GM23338 (cell line): ENCODE results near the gene SLC9A3.

Experiments
- CREB1 ChIP-seq: fragments of 250-450 bp; sonication (Bioruptor Pico); IDR thresholded peaks from 2 replicates; pipeline ENCODE4 v1.5.0; 2020; ENCODE audit warnings: low read depth, mild to moderate bottlenecking, moderate library complexity
- EZH2 ChIP-seq: fragments of 200-600 bp; sonication (generic); IDR thresholded peaks from one replicate; pipeline ENCODE4 v1.8.0; 2017; ENCODE audit warnings: antibody characterized with exemption, mild to moderate bottlenecking, low read depth; ENCODE audit not compliant: unreplicated experiment
- EZH2phosphoT487 ChIP-seq: fragments of 200-600 bp; sonication (generic); IDR thresholded peaks from one replicate; pipeline ENCODE4 v1.8.1; 2018; ENCODE audit warnings: antibody characterized with exemption; ENCODE audit not compliant: unreplicated experiment
- JUNB ChIP-seq: IDR thresholded peaks from one replicate; pipeline ENCODE4 v1.6.1; 2016; ENCODE audit warnings: antibody characterized with exemption; ENCODE audit not compliant: unreplicated experiment
- POLR2AphosphoS5 ChIP-seq: IDR thresholded peaks from 2 replicates; pipeline ENCODE4 v1.6.1; 2016; ENCODE audit warnings: antibody characterized with exemption, low read depth
- STAT1 ChIP-seq: IDR thresholded peaks from one replicate; pipeline ENCODE4 v1.6.1; 2016; ENCODE audit warnings: antibody characterized with exemption; ENCODE audit not compliant: unreplicated experiment
- ZNF114 ChIP-seq: fragments of 250-450 bp; sonication (Bioruptor Pico); IDR thresholded peaks from 2 replicates; pipeline ENCODE4 v1.5.0; 2020; ENCODE audit warnings: mild to moderate bottlenecking, moderate library complexity
- TF ChIP-seq, protein P1 (sequence below), 2 experiments: fragments of 200-600 bp in 1 of 2; sonication (generic) in 1 of 2; conservative IDR thresholded peaks; 2 replicates each; pipeline versions ENCODE4 v1.5.1 to v1.6.1; 2016 to 2017; ENCODE audit warnings: antibody characterized with exemption in 2 of 2, low read depth in 2 of 2, mild to moderate bottlenecking in 2 of 2, moderate library complexity in 1 of 2
- TF ChIP-seq, protein P2 (sequence below): IDR thresholded peaks from one replicate; pipeline ENCODE4 v1.6.1; 2018; ENCODE audit warnings: antibody characterized with exemption; ENCODE audit not compliant: unreplicated experiment
- TF ChIP-seq, protein P3 (sequence below): IDR thresholded peaks from 2 replicates; pipeline ENCODE4 v1.6.1; 2016; ENCODE audit warnings: antibody characterized with exemption

DNA sequence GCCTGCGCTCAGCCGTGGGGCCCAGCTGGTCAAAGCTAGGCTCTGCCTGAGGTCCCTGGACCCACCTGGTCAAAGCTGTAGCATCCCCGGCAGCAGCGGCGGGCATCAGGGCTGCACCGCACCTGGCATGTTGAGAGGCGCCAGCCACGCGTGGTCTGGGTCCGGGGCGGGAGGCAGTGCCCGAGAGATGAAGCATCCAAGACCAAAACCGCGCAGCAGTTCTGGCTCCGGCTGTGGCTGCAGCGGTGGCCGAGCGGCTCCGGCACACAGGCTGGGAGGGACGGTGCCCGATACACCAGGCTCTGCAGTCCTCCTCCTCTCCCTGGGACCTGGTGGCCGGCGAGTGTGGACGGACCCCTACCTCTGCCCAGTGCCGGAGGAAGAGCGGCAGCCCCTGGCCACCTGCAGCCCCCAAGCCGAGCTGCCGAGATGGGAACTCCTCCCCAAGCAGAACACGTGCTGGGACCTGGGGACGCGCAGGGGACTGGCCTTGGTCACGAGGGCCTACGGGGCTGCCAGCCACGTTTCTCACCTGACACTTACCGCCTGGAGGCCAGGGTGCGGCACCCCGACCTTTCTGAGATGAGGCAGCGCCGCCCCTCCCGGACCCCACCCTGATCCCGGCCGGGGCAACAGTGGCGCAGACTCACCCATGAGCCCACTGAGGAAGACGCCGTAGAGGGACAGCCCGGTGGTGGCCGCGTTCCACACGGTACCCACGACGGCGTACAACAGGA is 33.0 kb downstream of the SLC9A3 start:
- TF ChIP-seq, protein P1, sequence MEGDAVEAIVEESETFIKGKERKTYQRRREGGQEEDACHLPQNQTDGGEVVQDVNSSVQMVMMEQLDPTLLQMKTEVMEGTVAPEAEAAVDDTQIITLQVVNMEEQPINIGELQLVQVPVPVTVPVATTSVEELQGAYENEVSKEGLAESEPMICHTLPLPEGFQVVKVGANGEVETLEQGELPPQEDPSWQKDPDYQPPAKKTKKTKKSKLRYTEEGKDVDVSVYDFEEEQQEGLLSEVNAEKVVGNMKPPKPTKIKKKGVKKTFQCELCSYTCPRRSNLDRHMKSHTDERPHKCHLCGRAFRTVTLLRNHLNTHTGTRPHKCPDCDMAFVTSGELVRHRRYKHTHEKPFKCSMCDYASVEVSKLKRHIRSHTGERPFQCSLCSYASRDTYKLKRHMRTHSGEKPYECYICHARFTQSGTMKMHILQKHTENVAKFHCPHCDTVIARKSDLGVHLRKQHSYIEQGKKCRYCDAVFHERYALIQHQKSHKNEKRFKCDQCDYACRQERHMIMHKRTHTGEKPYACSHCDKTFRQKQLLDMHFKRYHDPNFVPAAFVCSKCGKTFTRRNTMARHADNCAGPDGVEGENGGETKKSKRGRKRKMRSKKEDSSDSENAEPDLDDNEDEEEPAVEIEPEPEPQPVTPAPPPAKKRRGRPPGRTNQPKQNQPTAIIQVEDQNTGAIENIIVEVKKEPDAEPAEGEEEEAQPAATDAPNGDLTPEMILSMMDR (conservative IDR thresholded peaks at IDR 0.05; ENCODE audit: low read depth in 2 of 2), result no peak
- TF ChIP-seq POLR2AphosphoS5 (no peak), STAT1 (no peak), ZNF114 (CRISPR knock-in tag) (no peak), EZH2 (no peak), CREB1 (CRISPR knock-in tag) (no peak), EZH2phosphoT487 (no peak), JUNB (no peak)
- TF ChIP-seq, protein P2, sequence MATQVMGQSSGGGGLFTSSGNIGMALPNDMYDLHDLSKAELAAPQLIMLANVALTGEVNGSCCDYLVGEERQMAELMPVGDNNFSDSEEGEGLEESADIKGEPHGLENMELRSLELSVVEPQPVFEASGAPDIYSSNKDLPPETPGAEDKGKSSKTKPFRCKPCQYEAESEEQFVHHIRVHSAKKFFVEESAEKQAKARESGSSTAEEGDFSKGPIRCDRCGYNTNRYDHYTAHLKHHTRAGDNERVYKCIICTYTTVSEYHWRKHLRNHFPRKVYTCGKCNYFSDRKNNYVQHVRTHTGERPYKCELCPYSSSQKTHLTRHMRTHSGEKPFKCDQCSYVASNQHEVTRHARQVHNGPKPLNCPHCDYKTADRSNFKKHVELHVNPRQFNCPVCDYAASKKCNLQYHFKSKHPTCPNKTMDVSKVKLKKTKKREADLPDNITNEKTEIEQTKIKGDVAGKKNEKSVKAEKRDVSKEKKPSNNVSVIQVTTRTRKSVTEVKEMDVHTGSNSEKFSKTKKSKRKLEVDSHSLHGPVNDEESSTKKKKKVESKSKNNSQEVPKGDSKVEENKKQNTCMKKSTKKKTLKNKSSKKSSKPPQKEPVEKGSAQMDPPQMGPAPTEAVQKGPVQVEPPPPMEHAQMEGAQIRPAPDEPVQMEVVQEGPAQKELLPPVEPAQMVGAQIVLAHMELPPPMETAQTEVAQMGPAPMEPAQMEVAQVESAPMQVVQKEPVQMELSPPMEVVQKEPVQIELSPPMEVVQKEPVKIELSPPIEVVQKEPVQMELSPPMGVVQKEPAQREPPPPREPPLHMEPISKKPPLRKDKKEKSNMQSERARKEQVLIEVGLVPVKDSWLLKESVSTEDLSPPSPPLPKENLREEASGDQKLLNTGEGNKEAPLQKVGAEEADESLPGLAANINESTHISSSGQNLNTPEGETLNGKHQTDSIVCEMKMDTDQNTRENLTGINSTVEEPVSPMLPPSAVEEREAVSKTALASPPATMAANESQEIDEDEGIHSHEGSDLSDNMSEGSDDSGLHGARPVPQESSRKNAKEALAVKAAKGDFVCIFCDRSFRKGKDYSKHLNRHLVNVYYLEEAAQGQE, result no peak
- TF ChIP-seq, protein P3, sequence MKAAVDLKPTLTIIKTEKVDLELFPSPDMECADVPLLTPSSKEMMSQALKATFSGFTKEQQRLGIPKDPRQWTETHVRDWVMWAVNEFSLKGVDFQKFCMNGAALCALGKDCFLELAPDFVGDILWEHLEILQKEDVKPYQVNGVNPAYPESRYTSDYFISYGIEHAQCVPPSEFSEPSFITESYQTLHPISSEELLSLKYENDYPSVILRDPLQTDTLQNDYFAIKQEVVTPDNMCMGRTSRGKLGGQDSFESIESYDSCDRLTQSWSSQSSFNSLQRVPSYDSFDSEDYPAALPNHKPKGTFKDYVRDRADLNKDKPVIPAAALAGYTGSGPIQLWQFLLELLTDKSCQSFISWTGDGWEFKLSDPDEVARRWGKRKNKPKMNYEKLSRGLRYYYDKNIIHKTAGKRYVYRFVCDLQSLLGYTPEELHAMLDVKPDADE, result no peak
